ENCODE measurements around the gene TBC1D16.

TBC1D16 gene

DNA sequence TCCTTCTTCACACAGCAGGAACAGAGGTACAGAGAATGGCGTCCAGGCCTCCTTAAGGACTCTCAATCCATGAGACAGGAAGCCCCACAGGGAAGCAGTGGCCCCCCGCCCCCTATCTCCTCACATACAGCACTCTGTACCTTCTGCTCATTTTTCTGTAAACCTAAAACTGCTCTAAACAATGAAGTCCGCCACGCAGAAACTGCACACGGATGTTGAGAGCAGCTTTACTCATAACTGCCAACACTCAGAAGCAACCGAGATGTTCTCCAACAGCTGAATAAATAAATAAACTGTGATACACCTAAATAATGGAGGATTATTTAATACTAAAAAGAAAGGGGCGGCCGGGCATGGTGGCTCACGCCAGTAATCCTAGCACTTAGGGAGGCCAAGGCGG lies 9.9 kb downstream of the TBC1D16 start:
- DNase-seq (ENCODE audit: low read depth), result no peak

DNA sequence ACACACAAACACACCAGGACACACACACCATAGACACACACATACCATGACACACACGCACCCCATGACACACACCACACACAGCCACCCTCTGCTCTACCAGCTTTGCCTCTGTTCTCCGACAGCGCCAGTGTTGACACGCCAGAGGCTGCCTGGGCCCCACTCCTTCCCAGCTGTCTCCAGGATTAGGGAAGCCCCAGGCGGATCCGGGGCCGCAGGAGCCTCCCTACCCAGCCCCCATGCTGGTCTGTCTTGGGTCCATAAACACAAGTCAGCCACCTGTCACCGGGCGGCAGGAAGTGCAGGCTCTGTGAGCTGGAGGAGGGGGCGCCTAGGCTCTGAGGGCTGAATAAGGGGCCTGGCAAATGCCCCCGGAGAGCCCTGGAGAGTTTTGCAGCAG lies 10.5 kb downstream of the TBC1D16 start:
- DNase-seq (ENCODE audit: low read depth), result no peak

DNA sequence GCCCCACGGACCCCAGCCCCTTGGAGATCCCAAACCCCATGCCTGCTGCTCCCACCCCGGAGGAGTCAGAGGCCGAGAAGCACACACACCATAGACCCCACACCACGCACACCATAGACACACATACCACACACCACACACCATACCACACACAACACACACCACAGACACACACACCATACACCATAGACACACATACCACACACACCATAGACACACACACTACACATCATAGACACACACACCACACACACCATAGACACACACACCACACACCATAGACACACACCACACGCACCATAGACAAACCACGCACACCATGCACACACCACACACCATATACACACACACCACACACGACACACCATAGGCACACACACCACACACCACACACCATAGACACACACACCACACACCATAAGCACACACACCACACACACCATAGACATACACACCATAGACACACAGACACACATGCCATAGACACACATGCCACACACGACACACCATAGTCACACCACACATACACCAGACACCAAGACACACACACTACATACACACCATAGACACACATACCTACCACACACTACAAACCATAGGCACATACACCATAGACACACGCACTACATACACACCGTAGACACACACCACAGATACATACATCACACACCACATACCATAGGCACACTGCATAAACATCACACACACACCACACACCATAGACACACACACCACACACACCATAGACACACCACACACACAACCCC lies 11.3 kb downstream of the TBC1D16 start:
- no peak for DNase-seq (ENCODE audit: low read depth)

DNA sequence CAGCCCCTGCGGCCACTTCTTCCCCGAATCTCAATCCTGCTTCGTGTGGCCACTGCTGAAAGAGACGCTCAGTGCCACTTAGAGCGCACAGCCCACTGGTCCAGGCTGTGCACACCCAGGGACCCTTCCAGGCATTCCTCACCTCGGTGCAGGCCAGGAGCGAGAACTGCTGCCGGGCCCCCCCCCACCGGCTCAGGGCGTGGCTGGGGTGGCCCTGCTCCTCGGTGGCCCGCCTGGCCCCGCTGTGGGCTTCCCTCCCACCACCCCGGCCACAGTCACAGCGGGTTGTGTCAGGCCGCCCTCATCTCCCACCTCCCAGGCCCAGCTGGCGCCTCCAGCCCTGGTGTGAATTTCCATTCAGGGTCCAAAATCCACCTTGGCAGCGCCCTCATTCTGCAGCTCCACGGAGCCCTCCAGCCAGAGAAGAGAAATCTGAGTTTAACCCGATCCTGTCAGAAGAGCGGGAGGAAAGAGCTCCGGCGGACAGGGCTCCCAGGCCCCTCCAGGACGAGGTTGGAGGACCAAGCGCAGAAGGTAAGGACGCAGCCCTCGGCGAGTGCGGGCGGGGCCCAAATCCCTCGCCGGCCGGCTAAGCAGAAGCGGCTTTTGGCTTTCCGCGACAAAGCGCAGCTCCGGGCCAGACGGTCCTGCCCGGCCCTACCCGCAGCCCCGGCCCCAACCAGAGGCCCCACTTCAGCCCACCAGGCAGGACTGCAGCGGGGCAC lies 12.0 kb downstream of the TBC1D16 start:
- DNase-seq (ENCODE audit: low read depth), result no peak

DNA sequence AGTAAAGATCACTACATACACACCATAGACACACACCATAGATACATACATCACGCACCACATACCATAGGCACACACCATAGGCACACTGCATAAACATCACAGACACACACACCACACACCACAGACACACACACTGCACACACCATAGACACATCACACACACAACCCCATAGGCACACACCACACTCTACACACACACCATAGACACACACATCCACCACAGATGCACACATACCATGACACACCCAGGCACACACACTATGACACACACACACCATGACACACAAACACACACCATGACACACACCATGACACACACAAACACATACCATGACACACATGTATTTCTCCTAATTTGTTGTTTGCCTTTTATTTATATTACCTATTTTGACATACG lies 14.1 kb downstream of the TBC1D16 start:
- DNase-seq (ENCODE audit: low read depth), result no peak

DNA sequence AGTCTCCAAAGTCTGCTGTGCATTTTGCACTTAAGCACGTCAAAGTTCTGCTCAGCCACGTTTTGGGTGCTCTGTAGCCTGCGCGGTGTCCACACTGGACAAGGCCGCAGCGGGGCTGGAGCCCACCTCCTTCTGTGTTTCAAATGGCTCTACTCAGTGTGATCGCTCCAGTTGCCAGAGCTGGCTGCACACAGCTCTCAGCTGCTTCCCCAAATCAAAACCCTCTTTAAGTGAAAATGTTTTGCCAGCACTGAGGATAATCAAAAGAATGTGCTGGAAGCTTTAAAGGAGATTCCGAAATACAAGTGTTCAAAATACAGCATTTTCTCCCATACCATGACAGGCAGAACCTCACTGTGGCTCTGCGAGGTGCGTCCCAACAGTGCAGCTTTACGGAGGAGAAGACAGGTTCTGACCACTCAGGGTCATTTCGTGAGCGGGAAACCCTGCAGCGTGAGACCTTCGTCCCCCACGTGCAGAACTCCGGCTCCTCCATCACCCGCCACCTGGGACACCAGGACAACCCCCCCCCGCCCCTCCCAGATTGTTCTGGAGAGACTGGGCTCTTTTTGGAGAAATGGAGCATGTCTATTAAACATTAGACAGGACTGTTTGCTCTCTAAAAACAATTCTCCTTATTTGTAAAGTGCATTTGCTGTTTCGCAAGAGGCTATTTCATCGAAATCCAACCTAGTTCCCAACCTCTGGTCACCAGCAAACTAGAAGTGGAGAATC lies 16.6 kb downstream of the TBC1D16 start:
- DNase-seq (ENCODE audit: low read depth), result no peak

DNA sequence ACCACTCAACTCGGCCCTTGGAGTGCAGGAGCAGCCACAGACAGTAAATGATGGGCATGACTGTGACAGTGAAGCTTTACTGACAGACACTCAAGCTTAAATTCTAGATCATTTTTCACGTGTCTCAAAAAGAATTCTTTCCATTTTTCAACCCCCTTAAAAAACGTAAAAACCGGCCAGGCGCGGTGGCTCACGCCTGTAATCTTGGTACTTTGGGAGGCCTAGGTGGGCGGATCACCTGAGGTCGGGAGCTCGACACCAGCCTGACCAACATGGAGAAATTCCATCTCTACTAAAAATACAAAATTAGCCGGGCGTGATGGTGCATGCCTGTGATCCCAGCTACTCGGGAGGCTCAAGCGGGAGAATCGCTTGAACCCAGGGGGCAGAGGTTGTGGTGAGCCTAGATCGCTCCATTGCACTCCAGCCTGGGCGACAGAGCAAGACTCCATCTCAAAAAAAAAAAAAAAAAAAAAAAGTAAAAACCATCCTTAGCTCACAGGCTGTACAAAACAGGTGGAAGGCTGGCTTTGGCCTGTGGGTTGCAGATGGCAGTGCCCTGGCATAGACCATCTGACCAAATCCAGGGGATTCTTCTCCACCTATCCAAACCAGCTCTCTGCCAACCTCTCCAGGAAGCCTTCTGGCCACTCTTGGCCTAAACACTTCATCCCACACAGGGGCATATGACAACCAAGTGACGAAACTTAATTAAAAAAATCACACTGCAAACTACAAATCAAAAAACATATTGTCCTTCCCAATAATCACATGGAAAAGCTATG lies 18.3 kb downstream of the TBC1D16 start:
- DNase-seq (ENCODE audit: low read depth), result no peak

DNA sequence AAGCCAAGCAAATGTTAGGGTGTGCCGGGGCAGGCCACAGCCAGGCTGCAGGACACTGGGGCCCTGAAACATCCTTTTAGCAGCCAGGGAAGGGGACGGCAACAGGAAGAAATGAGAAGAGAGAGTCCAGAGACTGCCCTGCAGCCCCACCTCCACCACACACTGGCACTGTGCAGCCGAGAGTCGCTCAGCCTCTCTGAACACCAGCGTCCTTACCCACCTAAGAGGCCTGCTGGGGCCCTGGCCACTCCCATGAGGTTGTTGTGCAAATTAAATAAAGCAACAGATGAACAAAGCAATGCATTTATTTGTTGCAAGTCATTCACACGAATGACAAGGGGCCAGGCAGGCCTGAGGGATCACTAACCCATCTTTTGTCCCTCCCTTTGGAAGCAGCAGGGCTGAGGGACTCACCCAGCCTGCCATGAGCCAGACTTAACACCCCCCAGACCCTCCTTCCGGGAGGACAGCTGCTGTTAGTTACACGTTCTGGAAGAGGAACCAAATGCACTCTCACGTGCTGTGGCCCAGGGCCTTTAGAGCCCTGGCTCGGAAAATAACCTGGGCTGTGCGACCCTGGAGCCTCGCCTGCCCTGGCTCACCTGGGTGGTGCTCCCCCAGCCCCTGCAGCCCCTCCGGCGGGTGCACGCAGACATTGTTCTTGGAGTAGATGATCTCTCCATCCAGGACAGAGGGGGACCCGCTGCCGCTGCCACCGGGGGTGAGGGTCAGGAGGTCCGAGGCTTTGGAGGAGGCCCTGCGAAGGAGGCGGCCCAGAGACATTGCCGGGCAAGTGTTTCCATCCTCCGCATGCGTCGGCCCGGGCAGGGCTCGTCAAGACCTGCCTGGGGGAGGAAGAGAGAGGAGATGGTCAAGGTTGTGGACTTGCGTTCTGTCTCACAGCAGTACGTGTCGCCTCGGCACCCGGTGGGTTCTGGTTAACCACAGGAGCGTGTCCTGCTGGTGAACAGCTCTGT lies 22.6 kb downstream of the TBC1D16 start:
- no peak for DNase-seq (ENCODE audit: low read depth)

DNA sequence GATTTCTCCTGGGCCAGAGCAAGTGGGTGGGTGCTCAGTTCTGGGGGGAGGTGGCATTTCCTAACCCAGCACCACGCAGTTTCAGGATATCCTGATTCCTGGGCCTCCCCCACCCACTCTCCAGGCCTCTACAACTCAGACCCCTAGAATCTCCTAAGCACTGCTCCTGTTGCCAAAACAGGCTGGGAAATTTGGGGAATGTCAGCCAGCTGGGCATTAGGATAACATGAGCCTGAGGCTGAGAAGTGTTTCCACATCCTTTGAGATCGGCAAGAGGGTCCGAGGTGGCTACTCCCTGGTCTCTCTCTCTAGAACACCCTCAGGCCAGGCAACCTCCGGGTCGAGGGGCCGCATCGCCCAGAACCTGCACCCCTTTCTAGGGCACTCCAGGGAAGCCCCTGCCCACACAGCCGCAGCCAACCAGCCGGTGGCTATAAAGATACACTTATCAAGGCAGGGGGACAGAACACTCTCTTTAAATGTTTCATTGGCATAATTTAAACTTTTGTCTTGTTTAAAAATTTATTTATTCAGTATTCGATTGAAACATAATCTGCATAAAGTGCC lies 23.6 kb downstream of the TBC1D16 start:
- no peak for DNase-seq (ENCODE audit: low read depth)

DNA sequence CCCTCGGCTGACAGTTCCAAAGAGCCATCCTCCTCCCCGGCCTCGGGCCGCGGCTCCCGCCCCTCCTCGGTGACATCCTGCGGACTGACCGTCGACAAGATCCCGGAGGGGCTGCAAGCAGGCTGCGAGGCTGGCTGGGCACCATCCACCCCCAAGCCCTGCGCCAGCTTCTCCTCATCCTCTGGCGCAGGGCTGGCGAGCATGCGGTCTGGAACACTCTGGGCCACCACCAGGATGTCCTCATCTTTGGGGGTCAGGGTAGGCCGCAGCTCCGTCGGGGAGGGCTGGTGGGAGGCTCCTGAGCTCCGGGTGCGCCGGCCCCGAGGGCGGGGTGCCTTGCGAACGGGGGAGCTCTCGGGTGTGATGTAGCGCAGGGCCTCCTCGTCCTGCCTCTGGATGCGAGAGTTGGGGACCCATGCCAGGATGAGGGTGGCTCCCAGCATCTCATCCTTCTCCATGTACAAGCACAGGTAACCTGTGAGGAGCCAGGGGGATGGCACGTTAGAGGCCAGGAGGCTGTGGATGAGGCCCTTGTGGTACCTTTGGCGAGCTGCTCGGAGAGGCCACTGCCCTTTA lies 25.3 kb downstream of the TBC1D16 start:
- DNase-seq (ENCODE audit: low read depth), result no peak

DNA sequence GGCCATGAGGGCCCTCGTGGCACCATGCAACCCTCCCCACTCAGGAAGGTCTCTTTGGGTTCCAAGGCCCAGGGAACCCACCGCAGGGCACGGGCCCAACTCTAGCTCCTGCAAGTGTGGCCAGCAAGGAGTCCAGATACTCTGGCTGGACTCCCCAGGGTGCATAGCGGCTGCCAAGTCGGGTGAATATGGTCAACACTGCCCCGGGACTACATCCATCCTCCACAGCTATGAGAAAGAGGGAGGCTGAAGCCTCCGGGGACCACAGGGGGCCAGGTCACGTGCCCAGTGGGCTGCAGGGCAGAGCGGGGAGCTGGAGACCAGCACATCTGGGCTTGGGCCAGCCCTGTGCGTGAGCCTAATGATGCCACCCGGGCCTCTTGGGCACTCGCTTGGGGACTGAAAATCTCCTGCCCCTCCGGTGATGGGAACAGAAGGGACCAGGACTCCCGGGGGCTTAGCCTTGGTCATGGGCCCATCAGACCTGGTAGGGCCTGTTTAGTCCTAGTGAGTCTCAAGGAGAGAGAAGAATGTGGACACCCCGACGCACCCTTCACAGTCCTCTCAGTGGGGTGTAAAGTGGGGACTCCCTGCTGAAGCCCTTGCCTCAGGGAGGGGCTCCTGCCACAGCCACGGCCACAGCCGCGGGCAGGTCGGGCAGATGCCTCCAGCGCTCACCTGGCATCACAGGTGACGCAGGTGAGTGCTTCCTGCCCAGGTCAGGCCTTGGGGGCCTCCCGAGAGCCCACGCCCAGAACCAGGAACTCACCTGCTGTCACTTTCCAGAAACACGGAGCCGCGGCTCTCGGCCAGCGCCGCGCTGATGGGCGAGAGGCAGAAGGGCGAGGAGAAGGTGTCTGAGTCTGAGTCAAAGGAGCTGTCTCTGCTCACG lies 26.0 kb downstream of the TBC1D16 start:
- DNase-seq (ENCODE audit: low read depth), result no peak

DNA sequence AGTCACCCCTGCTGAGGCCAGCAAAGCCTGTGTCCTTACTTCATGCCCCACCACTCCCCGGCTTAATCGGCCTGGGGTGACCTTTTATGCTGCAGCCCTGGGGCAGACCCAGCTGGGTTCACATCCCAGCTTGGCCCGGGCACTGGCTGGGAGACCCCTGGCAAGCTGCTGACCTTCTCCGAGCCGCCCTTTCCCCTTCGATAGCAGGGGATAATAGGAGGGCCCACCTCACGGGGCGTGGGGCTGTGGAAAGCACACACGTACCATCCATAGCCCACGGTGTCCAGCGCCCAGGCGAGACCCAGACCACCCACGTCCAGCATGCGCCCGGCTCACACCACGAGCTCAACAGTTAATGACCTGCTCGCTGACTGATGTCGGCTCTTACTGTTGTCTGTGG lies 26.8 kb downstream of the TBC1D16 start:
- no peak for DNase-seq (ENCODE audit: low read depth)

DNA sequence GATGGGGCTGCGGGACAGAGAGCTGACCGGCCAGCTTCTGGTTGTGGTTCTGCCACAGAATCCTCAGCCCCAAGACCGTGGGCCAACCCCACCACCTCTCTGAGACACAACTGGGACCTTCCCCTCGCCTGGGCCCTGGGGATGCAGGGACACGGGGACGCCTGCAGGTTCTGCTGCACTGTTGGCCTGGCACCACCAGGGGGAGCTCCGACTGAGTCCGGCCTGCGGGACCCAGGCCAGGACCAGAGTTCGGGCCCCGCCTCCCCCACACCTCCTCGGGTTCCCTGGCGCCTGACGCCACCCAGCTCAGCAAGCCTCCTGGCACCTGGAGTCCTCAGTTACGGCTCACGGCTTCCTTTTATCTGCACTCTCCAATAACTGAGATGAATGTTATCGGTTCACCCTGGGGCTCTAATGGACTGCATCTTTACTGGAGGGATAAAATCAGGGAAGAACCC lies 27.3 kb downstream of the TBC1D16 start:
- DNase-seq (ENCODE audit: low read depth), result no peak

DNA sequence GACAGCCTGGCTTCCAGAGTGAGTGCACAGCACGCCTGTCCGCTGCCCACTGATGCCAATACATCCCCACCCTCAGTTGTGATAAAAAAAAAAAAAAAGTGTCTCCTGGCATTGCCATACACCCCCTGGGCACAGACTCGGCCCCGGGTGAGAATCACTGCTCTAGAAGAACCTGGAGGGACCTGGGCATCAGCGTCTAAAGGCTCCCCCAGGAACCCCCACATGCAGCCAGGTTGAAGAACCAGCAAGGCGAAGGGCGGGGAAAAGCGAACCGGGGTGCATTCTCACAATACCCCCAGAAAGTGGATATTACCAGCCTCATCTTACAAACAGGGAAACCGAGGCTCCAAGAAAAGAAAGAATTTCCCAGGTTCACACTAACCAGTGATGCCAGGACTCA lies 27.7 kb downstream of the TBC1D16 start:
- DNase-seq (ENCODE audit: low read depth), result no peak

DNA sequence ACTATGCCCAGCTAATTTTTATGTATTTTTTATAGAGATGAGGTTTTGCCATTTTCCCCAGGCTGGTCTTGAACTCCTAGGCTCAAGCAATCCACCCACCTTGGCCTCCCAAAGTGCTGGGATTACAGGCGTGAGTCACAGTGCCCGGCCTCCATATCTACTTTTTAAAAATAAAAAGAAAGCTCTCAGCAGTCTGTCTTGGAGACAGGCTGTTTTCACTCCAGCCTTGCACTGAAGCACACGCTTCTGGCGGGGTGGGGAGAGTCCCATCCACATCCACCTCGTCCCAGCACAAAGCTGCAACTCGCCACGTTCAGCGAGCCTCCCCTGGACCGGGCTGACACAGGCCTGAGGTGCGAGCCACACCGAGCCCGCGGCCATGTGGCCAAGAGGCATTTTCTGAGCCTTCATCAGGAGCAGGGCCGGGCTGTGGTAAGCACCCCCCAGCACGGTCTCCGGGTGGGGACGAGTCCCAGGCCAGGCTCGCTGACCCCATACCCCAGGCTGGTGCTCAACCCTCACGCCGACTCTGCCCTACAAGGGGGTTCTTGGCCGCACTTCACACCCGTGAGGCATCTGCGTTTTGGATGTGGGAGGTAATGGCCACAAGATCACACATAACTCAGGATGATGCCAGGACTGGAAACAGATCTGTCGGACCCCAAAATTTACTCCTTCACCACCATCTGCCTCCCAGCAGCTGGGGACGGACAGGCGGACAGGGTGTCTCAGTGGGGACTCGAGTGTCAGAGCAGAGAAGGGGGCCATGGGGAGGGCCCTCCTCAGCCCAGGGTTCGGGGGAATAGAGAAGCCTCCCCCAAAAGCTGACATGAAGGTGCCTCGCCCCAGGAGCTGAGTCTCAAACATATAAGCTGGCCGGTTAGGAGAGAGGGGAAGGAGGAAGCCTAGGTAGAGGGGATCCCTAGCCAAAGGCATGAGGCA lies 28.6 kb downstream of the TBC1D16 start:
- DNase-seq (ENCODE audit: low read depth), result no peak

DNA sequence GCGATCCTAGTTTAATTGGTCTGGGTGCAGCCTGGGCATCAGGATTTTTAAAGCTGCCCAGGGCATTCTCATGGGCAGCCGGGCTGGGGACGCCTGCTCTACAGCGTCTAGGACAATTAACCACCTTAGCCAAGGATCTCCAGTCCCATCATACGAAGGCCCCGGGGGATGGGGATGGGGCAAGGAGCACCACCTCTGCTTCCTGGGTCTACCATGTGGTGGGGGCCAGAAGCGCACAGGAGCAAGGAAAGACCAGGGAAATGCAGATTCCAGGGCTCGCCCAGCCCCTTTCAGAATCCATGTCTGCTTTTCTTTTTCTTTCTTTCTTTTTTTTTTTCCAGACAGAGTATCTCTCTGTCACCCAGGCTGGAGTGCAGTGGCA lies 29.3 kb downstream of the TBC1D16 start:
- no peak for DNase-seq (ENCODE audit: low read depth)

DNA sequence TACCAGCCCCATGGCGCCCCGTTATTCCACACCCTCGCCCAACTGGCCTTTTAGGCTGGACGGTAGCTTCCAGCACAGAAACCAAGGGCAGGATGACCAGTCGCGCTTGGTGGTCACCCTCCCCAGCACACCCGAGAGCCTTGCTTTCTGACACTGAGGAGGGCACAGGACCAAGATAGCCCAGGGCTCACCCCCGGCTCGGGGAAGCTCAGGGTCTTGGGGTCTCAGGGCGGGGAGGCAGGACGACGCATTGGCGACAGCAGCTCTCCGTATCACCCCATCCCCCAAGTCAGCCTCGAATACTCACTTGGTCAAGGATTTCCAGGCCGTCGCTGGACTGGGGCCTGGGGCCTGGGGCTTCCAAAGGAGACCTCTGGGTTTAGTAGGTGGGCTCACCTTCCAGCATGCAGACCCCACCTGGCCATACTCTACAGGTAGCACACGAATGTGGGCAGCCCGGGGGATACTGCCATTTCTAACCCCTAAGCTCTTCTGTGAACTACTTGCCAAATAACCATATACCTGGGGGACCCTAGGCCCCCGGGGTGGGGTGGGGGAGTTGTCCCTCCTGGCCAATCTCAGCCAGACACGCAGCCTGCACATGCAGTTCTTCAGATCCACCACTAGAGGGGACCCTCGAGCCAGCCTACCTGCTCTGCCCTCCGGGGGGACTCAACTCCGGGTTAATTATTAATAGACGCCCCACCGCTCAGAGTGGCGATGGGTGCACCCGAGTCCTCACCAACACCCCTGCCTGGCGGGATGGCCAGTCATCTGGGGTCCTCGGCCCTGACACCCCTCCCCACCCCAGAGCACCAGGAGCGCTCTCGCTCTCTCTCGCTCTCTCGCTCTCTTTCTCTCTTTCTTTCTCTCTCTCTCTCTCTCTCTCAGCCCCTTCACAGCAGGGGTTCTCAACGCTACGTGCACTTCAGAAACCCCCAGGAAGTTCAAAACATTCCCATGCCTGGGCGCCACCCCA lies 30.0 kb downstream of the TBC1D16 start:
- no peak for DNase-seq (ENCODE audit: low read depth)

Data from non-pigmented ciliary epithelial cell (primary cell).